ENCODE measurements around the gene RIMBP3C. TPM values are rescaled to one million over a fixed set of nuclear protein-coding genes. Genes with fewer than 3 reads are reported as not detected.
"Not testable (repeated sequence)": the region's sequence is repeated elsewhere in the genome, so short reads cannot be mapped to it uniquely, and the experiment has no call there.

The RIMBP3C gene
- total and polyA plus RNA-seq, 10 of the 15 experiments (the other 5 are each of a cell fraction or from before 2014, with no cell fraction given) = 0.03 to 0.23 (median 0.08) TPM; not detected in 4

DNA sequence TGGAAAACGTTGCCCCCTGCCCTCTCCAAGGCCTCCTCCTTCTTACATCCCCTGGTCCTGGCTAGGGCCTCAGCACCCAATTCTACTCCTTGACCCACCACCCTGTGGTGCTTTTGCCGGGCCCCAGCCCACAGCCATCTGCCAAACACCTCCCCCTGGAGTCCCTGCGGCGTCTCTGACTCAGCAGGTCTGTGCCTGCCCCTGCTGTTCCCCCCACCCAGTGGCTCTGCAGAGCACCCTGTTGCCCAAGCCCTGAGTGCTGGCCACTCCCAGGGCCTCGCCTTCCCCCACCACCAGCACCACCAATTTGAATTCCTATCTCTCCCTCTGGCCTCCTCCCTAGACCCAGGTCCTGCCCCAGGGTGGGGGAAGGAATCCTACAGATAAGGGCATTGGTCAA lies 19.7 kb downstream of the RIMBP3C start:
- ATAC-seq; H3K27me3 ChIP-seq (replicated peaks in 1 of 2; ENCODE audit: control insufficient read depth in 2 of 2, insufficient read depth in 2 of 2, low read length in 1 of 2); SMC1A ChIA-PET (ENCODE audit: uncharacterized antibody, unreplicated experiment); CTCF ChIA-PET; RAD21 ChIA-PET (ENCODE audit: unreplicated experiment); H3K9ac ChIP-seq (ENCODE audit: control insufficient read depth, insufficient read depth, low read length); H3K4me3 ChIP-seq; BruUV-seq (replicated peaks); FAIRE-seq; intact Hi-C loops (cut with micrococcal nuclease; ENCODE audit: unreplicated experiment); H3K79me2 ChIP-seq (ENCODE audit: control insufficient read depth, insufficient read depth, low read length); H3K9me3 ChIP-seq (replicated peaks; ENCODE audit: control insufficient read depth, insufficient read depth, low read length); H3K4me2 ChIP-seq (ENCODE audit: control insufficient read depth, insufficient read depth); in situ Hi-C loops (cut with MboI); H2AFZ ChIP-seq (ENCODE audit: control insufficient read depth, low read depth, low read length); H3K36me3 ChIP-seq (ENCODE audit: control insufficient read depth in 2 of 2, insufficient read depth in 2 of 2, low read length in 1 of 2); H3K27ac ChIP-seq (ENCODE audit: control insufficient read depth, insufficient read depth); H3K4me1 ChIP-seq (ENCODE audit: control insufficient read depth, insufficient read depth, low read length); POLR2A ChIA-PET; DNase-seq (ENCODE audit: low read depth, low spot score); H4K20me1 ChIP-seq (ENCODE audit: control insufficient read depth, insufficient read depth): not testable (repeated sequence)
- WGBS (ENCODE audit: insufficient coverage, insufficient replicate concordance, low lambda C conversion rate, missing lambda C conversion rate) = no CpG with 5 or more reads among the region's 5 CpGs

DNA sequence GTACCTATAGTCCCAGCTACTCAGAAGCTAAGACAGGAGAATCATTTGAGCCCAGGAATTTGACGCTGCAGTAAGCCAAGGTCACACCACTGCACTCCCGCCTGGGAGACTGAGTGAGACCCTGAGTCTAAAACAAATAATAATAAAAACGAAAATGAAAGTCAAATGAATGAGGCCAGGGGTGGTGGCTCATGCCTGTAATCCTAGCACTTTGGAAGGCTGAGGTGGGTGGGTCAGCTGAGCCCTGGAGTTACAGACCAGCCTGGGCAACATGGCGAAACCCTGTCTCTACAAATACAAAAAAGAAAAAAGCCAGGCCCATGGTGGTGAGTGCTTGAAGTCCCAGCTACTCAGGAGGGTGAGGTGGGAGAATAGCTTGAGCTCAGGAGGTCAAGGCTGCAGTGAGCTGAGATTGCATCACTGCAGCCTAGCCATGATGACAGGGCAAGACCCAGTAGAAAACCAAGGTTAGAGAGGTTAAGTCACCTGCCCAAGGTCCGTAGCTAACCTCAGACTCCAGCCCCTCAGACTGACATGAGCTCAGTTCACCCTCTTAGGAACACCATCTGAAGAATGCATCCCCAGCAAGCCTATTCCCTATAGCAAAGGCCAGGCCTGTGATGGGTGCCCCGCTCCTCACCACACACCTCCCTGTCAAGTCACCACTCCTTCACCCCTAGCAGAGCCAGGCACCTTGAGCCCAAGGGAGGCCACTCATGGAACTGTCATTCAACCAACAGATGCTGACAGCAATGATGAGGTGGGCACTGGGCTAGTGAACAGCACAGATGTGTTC lies 24.4 kb downstream of the RIMBP3C start:
- H2AFZ ChIP-seq (ENCODE audit: control insufficient read depth, low read depth, low read length); H3K27ac ChIP-seq (ENCODE audit: control insufficient read depth, insufficient read depth); H3K9ac ChIP-seq (ENCODE audit: control insufficient read depth, insufficient read depth, low read length); H3K4me1 ChIP-seq (ENCODE audit: control insufficient read depth, insufficient read depth, low read length); SMC1A ChIA-PET (ENCODE audit: uncharacterized antibody, unreplicated experiment); H3K4me2 ChIP-seq (ENCODE audit: control insufficient read depth, insufficient read depth); H4K20me1 ChIP-seq (ENCODE audit: control insufficient read depth, insufficient read depth); H3K79me2 ChIP-seq (ENCODE audit: control insufficient read depth, insufficient read depth, low read length); DNase-seq (ENCODE audit: low read depth, low spot score); H3K4me3 ChIP-seq; H3K36me3 ChIP-seq (ENCODE audit: control insufficient read depth in 2 of 2, insufficient read depth in 2 of 2, low read length in 1 of 2); H3K27me3 ChIP-seq (replicated peaks in 1 of 2; ENCODE audit: control insufficient read depth in 2 of 2, insufficient read depth in 2 of 2, low read length in 1 of 2); BruUV-seq (replicated peaks); RAD21 ChIA-PET (ENCODE audit: unreplicated experiment); CTCF ChIA-PET; POLR2A ChIA-PET; H3K9me3 ChIP-seq (replicated peaks; ENCODE audit: control insufficient read depth, insufficient read depth, low read length); ATAC-seq; in situ Hi-C loops (cut with MboI); intact Hi-C loops (cut with micrococcal nuclease; ENCODE audit: unreplicated experiment); FAIRE-seq: not testable (repeated sequence)
- WGBS (ENCODE audit: insufficient coverage, insufficient replicate concordance, low lambda C conversion rate, missing lambda C conversion rate) = no CpG with 5 or more reads among the region's 6 CpGs

DNA sequence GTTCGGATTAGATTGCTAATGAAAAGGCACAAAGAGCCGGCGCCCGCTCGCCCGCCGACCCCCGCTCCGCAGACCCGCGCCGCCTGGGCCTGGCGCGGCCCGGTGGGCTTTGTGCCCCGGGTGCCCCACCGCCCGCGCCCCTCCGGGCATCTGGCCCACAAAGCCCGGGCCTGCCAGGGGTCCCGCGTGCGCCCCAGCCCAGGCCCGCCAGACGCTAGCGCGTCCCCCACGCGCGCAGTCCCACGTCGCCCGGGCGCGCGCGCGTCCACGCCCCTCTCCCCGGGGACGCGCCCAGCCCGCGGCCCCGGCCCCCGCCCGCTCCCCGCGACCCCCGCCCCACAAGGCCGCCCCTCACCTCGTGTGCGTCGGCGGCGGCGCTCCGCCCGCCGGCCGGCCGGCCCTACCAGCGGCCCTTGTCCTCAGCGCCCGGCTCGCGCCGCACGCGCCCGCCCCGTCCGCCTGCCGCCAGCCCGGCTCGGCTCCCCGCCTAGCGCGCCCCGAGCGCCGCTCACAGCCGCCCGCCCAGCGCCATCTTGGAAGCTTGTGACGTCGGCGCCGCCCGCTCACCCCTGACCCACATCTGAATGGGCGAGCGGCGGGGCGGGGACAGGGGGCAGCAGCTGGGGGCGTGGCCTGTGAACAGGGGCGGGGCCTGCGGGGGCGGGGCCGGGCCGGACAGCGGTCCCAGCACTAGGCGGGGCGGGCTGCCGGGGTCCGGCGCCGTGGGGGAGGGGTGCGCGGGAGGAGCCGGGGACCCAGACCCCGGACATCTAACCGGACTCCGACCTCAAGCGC lies 34.1 kb downstream of the RIMBP3C start:
- FAIRE-seq; H3K27ac ChIP-seq (ENCODE audit: control insufficient read depth, insufficient read depth); H3K4me1 ChIP-seq (ENCODE audit: control insufficient read depth, insufficient read depth, low read length); RAD21 ChIA-PET (ENCODE audit: unreplicated experiment); H3K36me3 ChIP-seq (ENCODE audit: control insufficient read depth in 2 of 2, insufficient read depth in 2 of 2, low read length in 1 of 2); H3K27me3 ChIP-seq (replicated peaks in 1 of 2; ENCODE audit: control insufficient read depth in 2 of 2, insufficient read depth in 2 of 2, low read length in 1 of 2); DNase-seq (ENCODE audit: low read depth, low spot score); H3K4me3 ChIP-seq; H4K20me1 ChIP-seq (ENCODE audit: control insufficient read depth, insufficient read depth); H3K9ac ChIP-seq (ENCODE audit: control insufficient read depth, insufficient read depth, low read length); POLR2A ChIA-PET; SMC1A ChIA-PET (ENCODE audit: uncharacterized antibody, unreplicated experiment); H3K4me2 ChIP-seq (ENCODE audit: control insufficient read depth, insufficient read depth); H2AFZ ChIP-seq (ENCODE audit: control insufficient read depth, low read depth, low read length); H3K9me3 ChIP-seq (replicated peaks; ENCODE audit: control insufficient read depth, insufficient read depth, low read length); intact Hi-C loops (cut with micrococcal nuclease; ENCODE audit: unreplicated experiment); H3K79me2 ChIP-seq (ENCODE audit: control insufficient read depth, insufficient read depth, low read length); in situ Hi-C loops (cut with MboI); BruUV-seq (replicated peaks); CTCF ChIA-PET: not testable (repeated sequence)
- no CpG with 5 or more reads among the region's 115 CpGs for WGBS (ENCODE audit: insufficient coverage, insufficient replicate concordance, low lambda C conversion rate, missing lambda C conversion rate)
- ATAC-seq = peak; percentile 82

DNA sequence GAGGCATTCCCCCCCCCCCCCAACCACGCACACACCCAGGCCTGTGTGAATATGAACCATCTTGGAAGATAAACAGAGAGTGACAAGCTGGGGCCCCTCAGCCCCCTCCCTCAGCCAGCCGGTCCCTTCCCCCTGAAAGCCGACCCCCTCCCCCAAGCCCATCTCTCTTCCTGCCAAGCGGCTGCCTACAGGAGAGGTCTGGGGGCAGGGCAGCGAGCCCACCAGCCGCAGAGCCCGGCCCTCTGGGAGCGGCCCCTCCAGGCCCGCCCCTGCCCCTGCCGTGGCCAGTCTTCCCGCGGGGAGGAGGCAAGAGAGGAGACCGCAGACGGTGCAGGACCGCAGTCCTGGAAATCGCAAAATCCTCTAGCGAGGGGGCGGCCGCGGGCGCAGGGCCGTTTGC lies 34.7 kb downstream of the RIMBP3C start:
- ATAC-seq; H3K9ac ChIP-seq (ENCODE audit: control insufficient read depth, insufficient read depth, low read length); H3K4me3 ChIP-seq; in situ Hi-C loops (cut with MboI); H3K4me2 ChIP-seq (ENCODE audit: control insufficient read depth, insufficient read depth); H2AFZ ChIP-seq (ENCODE audit: control insufficient read depth, low read depth, low read length); H3K4me1 ChIP-seq (ENCODE audit: control insufficient read depth, insufficient read depth, low read length); H3K9me3 ChIP-seq (replicated peaks; ENCODE audit: control insufficient read depth, insufficient read depth, low read length); POLR2A ChIA-PET; H3K79me2 ChIP-seq (ENCODE audit: control insufficient read depth, insufficient read depth, low read length); RAD21 ChIA-PET (ENCODE audit: unreplicated experiment); FAIRE-seq; SMC1A ChIA-PET (ENCODE audit: uncharacterized antibody, unreplicated experiment); BruUV-seq (replicated peaks); CTCF ChIA-PET; H4K20me1 ChIP-seq (ENCODE audit: control insufficient read depth, insufficient read depth); H3K36me3 ChIP-seq (ENCODE audit: control insufficient read depth in 2 of 2, insufficient read depth in 2 of 2, low read length in 1 of 2); H3K27ac ChIP-seq (ENCODE audit: control insufficient read depth, insufficient read depth); H3K27me3 ChIP-seq (replicated peaks in 1 of 2; ENCODE audit: control insufficient read depth in 2 of 2, insufficient read depth in 2 of 2, low read length in 1 of 2); DNase-seq (ENCODE audit: low read depth, low spot score); intact Hi-C loops (cut with micrococcal nuclease; ENCODE audit: unreplicated experiment): not testable (repeated sequence)
- WGBS (ENCODE audit: insufficient coverage, insufficient replicate concordance, low lambda C conversion rate, missing lambda C conversion rate) = no CpG with 5 or more reads among the region's 22 CpGs

Measured in GM12878 (cell line).